GM13976 (cell line): ENCODE measurements around the gene TBPL2.

Source experiments
- DNase-seq: peaks from one replicate; pipeline ENCODE4 v3.0.0; 2012; ENCODE audit warnings: low spot score
- in situ Hi-C: fragments of 300-500 bp; cut with MboI; formaldehyde crosslinking; loops from one replicate; pipeline ENCODE4 v1.12.0; 2022; ENCODE audit warnings: low sequenced_read_pairs, mixed read lengths, inconsistent platforms; ENCODE audit not compliant: unreplicated experiment
- TF ChIP-seq, protein P1 (sequence below): IDR thresholded peaks from 2 replicates; pipeline ENCODE4 v1.5.1; 2012; ENCODE audit warnings: borderline replicate concordance, mild to moderate bottlenecking; ENCODE audit not compliant: insufficient read depth; ENCODE audit errors: extremely low read depth, missing control alignments, control extremely low read depth

TBPL2 gene

GRCh38 chr14:55374771-55375170, 65.6 kb downstream of the TBPL2 start:
- in situ Hi-C loops: no loop called here
- DNase-seq: no peak
- TF ChIP-seq, protein P1, sequence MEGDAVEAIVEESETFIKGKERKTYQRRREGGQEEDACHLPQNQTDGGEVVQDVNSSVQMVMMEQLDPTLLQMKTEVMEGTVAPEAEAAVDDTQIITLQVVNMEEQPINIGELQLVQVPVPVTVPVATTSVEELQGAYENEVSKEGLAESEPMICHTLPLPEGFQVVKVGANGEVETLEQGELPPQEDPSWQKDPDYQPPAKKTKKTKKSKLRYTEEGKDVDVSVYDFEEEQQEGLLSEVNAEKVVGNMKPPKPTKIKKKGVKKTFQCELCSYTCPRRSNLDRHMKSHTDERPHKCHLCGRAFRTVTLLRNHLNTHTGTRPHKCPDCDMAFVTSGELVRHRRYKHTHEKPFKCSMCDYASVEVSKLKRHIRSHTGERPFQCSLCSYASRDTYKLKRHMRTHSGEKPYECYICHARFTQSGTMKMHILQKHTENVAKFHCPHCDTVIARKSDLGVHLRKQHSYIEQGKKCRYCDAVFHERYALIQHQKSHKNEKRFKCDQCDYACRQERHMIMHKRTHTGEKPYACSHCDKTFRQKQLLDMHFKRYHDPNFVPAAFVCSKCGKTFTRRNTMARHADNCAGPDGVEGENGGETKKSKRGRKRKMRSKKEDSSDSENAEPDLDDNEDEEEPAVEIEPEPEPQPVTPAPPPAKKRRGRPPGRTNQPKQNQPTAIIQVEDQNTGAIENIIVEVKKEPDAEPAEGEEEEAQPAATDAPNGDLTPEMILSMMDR: no peak

DNA sequence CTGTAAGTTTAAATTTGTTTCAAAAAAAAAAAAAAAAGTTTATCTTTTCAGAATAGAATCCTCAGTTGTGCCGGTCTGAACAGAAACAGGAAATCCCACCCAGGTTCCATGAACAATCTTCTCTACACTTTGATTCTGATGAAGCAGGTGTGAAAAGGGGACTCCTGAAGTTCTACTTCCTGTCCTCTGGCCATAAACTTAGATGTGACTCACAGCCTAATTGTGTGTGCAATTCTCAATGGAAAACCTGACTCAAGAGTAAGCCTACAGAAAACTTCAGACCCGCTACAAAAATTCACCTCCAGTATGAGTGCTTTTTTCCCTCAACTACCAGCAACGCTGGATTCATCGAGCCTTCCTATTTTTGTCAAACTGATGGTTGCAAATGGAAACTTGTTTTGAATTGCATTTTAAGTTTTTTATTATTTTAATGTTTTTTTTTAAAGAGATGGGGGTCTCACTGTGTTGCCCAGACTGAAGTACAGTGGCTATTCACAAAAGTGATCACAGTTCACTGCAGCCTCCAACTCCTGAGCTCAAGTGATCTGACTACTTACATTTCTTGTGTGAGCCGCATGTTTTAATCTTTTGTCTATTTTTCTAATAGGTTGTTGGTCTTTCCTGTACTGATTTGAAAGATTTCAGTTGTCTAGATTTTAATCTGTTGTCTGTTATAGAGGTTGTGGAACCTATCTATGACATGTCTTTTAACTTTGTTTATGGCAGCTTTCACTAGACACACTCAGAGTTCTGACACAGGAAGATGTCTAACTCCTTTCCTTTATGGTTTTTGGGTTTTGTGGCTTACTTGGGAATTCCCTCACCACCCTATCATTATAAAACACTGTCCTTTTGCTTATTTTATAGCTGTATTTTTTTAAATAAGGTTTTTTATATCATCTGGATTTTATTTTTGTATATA, 66.4 kb downstream of the TBPL2 start:
- peak; percentile 71 for DNase-seq
- in situ Hi-C loops: no loop called here
- TF ChIP-seq, protein P1: no peak

DNA sequence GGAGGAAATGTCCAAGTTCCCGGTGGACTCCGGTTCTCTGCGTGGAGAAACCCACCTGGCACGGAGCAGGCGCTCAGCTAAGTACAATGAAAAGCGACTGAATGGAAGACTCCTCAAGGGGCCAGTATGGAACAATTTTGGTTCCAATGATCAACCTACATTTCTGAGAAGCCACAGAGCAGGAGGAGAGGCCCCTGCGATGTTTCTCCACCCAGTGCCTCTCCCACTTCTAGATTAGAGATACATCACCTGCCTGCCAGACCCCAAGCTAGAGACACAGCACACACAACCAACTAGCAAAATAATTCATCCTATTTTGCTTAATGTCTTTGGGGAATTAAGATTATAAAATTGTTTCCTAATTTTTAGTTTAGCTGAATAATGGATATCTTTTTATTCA, 67.6 kb downstream of the TBPL2 start:
- in situ Hi-C loops: no loop called here
- DNase-seq: no peak
- TF ChIP-seq, protein P1: no peak

DNA sequence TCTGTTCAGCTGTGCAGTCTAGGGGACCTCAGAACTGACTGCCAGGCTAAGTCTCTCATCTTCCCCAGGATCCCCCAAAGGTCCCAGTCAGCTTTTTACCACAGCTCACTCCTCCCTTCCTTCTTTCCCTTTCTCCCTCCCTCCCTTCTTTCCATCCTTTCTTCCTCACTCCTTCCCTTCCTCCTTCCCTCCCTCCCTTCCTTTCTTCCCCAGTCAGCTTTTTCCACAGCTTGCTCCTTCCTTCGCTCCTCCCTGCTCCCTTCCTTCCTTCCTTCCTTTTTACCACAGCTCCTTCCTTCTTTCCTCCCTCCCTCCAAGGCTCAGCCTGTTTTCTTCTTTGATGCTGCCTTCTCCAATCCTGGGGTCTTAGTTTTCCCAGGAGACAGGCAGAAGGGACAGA, 68.0 kb downstream of the TBPL2 start:
- no peak for DNase-seq
- TF ChIP-seq, protein P1: no peak
- in situ Hi-C loops: no loop called here

- in situ Hi-C loops: no loop called here
- TF ChIP-seq, protein P1: no peak
- DNase-seq: no peak
Measured at GRCh38 chr14:55370883-55371455, 69.4 kb downstream of the TBPL2 start.

GRCh38 chr14:55366271-55366670, 74.1 kb downstream of the TBPL2 start:
- in situ Hi-C loops: no loop called here
- no peak for DNase-seq
- TF ChIP-seq, protein P1: no peak
